Measurements from ENCODE around the gene FOXP1. TPM values are rescaled to one million over a fixed set of nuclear protein-coding genes. Genes with fewer than 3 reads are reported as not detected.

Gene FOXP1
- total RNA-seq, 2 experiments from 2014 or later = 203 to 205 TPM

GRCh38 chr3:70930066-70930465, 653.5 kb downstream of the FOXP1 start:
- Mint-ChIP-seq H3K4me1 (peaks cover 7% of the 10 kb centered on the region), H3K4me3 (no peak overlapping the region), H3K27me3 (no peaks in the 10 kb centered on the region), H3K36me3 (no peaks in the 10 kb centered on the region), H3K27ac (no peak overlapping the region), H3K9me3 (no peaks in the 10 kb centered on the region)
- DNase-seq = no peak

- H3K4me1 Mint-ChIP-seq = no peaks in the 10 kb centered on the region
- no peak overlapping the region for H3K27ac Mint-ChIP-seq
- no peak for DNase-seq
- H3K9me3 Mint-ChIP-seq = peaks cover 6% of the 10 kb centered on the region
- H3K36me3 Mint-ChIP-seq = peaks cover 2% of the 10 kb centered on the region
- H3K4me3 Mint-ChIP-seq = no peak overlapping the region
- no peaks in the 10 kb centered on the region for H3K27me3 Mint-ChIP-seq
Measured at GRCh38 chr3:70927239-70927638, 656.3 kb downstream of the FOXP1 start.

GRCh38 chr3:70926835-70927234, 656.7 kb downstream of the FOXP1 start:
- Mint-ChIP-seq H3K36me3 (peaks cover 2% of the 10 kb centered on the region), H3K27me3 (no peaks in the 10 kb centered on the region), H3K9me3 (peaks cover 6% of the 10 kb centered on the region), H3K4me1 (no peaks in the 10 kb centered on the region), H3K27ac (no peak overlapping the region), H3K4me3 (no peak overlapping the region)
- DNase-seq = no peak

GRCh38 chr3:70919661-70920060, 663.9 kb downstream of the FOXP1 start:
- peaks cover 2% of the 10 kb centered on the region for H3K36me3 Mint-ChIP-seq
- no peak overlapping the region for H3K4me3 Mint-ChIP-seq
- DNase-seq = no peak

GRCh38 chr3:70919091-70919490, 664.4 kb downstream of the FOXP1 start:
- Mint-ChIP-seq H3K4me3 (no peak overlapping the region), H3K36me3 (peaks cover 2% of the 10 kb centered on the region), H3K27ac (no peak overlapping the region), H3K4me1 (peaks cover 2% of the 10 kb centered on the region), H3K9me3 (peaks cover 3% of the 10 kb centered on the region), H3K27me3 (peaks cover 6% of the 10 kb centered on the region)
- DNase-seq = no peak

More at GRCh38 chr3:70919661-70920060, 663.9 kb downstream of the FOXP1 start:
- Mint-ChIP-seq H3K27me3 (peaks cover 6% of the 10 kb centered on the region), H3K27ac (no peak overlapping the region), H3K4me1 (peaks cover 2% of the 10 kb centered on the region), H3K9me3 (peaks cover 4% of the 10 kb centered on the region)

GRCh38 chr3:70916375-70917055, 667.0 kb downstream of the FOXP1 start:
- Mint-ChIP-seq H3K4me1 (peaks cover 2% of the 10 kb centered on the region), H3K4me3 (no peak overlapping the region)
- DNase-seq = no peak

GRCh38 chr3:70914862-70915261, 668.7 kb downstream of the FOXP1 start:
- peaks cover 6% of the 10 kb centered on the region for H3K27me3 Mint-ChIP-seq
- no peaks in the 10 kb centered on the region for H3K9me3 Mint-ChIP-seq
- H3K4me1 Mint-ChIP-seq = peaks cover 2% of the 10 kb centered on the region
- H3K36me3 Mint-ChIP-seq = no peaks in the 10 kb centered on the region
- H3K27ac Mint-ChIP-seq = no peak overlapping the region
- H3K4me3 Mint-ChIP-seq = no peak overlapping the region
- DNase-seq = no peak

More at GRCh38 chr3:70916375-70917055, 667.0 kb downstream of the FOXP1 start:
- Mint-ChIP-seq H3K9me3 (no peaks in the 10 kb centered on the region), H3K36me3 (no peaks in the 10 kb centered on the region), H3K27ac (no peak overlapping the region), H3K27me3 (peaks cover 6% of the 10 kb centered on the region)

- no peaks in the 10 kb centered on the region for H3K27me3 Mint-ChIP-seq
Measured at GRCh38 chr3:70911719-70912118, 671.8 kb downstream of the FOXP1 start.

GRCh38 chr3:70905491-70905890, 678.0 kb downstream of the FOXP1 start:
- peaks cover 8% of the 10 kb centered on the region for H3K27me3 Mint-ChIP-seq
- no peaks in the 10 kb centered on the region for H3K4me1 Mint-ChIP-seq
- H3K36me3 Mint-ChIP-seq = no peaks in the 10 kb centered on the region
- no peak overlapping the region for H3K27ac Mint-ChIP-seq
- DNase-seq = no peak
- H3K9me3 Mint-ChIP-seq = no peaks in the 10 kb centered on the region
- no peak overlapping the region for H3K4me3 Mint-ChIP-seq

More at GRCh38 chr3:70911719-70912118, 671.8 kb downstream of the FOXP1 start:
- DNase-seq = no peak
- no peaks in the 10 kb centered on the region for H3K36me3 Mint-ChIP-seq
- H3K9me3 Mint-ChIP-seq = no peaks in the 10 kb centered on the region
- no peaks in the 10 kb centered on the region for H3K4me1 Mint-ChIP-seq
- H3K4me3 Mint-ChIP-seq = no peak overlapping the region
- no peak overlapping the region for H3K27ac Mint-ChIP-seq

Other genes starting within 250 kb of the FOXP1 start
- 10 to 100 TPM; 24.9 to 26.1 TPM for gene EIF4E3, start 141.7 kb upstream of the FOXP1 start, total RNA-seq
- under 1 TPM; 0.68 to 0.91 TPM for gene GPR27, start 170.1 kb upstream of the FOXP1 start, total RNA-seq
- under 1 TPM in 1 of 2 experiments, not detected in 1; 0.34 TPM for gene PROK2, start 201.4 kb upstream of the FOXP1 start, total RNA-seq

Measured in activated naive CD8-positive, alpha-beta T cell treated with anti-CD3 and anti-CD28 coated beads for 36 hours (primary cell).